ENCODE data around the gene ZC3H18.

Gene ZC3H18

GRCh38 chr16:88569985-88570690 lies at the start of gene ZC3H18:
TSS of gene ZC3H18 (plus strand) at chr16:88570403. CDS start at chr16:88577124, 6,721 bp downstream.
- peak; percentile 85 for DNase-seq

DNA sequence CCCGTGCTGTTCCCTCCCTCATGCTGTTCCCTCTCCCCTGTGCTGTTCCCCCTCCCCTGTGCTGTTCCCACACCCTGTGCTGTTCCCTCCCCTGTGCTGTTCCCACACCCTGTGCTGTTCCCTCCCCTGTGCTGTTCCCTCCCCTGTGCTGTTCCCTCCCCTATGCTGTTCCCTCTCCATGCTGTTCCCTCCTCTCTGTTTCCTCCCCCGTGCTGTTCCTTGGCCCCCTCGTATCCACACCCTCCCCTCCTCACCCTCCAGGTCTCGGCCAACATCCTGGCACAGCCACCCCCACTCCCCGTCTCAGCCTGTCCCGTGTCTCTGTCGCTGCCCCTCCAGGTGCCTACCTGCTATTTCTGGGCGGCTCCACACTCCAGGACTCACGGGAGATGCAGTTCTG lies 48.5 kb upstream of the ZC3H18 start:
- DNase-seq = no peak

DNA sequence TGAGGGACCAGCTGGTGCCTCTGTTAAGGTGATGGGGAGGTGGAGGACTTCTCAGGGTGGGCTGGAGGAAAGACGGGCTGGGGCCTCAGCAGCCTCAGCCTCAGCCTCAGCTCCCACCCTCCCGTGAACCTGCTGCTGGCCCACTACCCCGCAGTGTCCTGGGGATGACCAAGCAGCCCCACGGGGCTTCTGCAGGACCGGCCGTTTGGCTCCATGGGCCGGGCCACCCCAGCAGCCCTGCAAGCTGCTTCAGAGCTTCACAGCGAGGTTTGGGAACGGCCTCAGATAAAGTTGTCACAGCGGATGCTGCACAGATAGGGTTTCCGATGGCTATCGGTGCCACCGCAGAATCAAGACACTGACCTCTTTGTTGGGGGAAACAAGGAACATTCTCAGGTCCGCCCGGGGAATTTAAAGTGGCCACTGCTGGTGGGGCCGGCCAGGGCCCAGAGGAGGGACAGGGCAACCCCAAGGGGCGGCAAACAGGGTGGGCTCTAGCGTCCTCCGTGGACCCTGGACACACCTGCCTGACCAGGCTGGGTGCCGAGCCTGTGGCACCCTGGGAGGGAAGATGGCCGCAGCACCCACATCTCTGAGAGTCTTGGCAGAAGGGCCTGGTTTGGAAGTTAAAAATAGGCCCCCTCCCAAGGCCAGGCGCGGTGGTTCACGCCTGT lies 47.8 kb upstream of the ZC3H18 start:
- DNase-seq = no peak

- no peak for DNase-seq
Observed at GRCh38 chr16:88523309-88524161, 46.7 kb upstream of the ZC3H18 start.

- no peak for DNase-seq
Observed at GRCh38 chr16:88524274-88524972, 45.8 kb upstream of the ZC3H18 start.

GRCh38 chr16:88524973-88525662 lies 45.1 kb upstream of the ZC3H18 start:
- DNase-seq = no peak

GRCh38 chr16:88525663-88525990 lies 44.6 kb upstream of the ZC3H18 start:
- DNase-seq = no peak

DNA sequence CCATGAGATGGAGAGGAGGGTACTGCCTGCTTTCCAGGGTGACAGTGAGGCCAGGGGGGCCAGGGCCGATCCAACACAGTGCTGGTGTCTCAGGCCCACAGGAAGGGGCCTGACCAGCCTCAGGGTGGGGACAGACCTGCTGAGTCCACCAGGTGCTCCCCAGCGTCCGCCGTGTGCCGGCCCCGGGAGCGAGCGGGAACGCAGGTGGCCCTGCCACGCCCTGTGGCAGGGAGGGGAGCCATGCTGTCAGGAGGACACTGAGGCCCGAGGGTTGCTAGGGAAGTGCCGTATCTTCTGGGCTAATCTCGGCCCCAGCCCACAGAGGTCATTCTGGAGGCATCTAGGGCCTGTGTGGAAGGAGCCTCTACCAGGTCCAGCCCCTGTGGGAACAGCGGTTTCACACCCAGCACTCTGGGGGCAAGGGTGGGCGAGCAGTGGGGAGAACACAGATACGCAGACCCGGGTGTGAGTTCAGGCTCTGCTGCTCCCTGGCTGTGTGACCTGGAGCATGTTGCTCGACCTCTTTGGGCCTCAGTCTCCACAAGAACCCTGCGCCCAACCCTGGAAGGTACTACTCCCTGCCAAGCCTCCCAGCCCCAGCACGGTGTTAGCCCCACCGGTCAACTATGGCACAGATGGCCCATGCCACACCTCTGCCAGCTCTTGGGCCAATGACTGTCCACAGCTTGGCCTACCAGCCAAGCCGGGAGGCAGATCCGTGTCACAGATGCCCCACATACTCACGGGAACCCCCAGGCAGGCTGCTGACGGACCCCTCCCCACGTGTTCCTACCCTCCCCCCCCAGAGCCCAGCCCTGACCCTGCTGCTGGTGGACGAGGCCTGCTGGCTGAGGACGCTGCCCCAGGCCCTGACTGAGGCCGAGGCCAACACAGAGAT lies 43.9 kb upstream of the ZC3H18 start:
- no peak for DNase-seq

GRCh38 chr16:88526906-88527185 lies 43.4 kb upstream of the ZC3H18 start:
- no peak for DNase-seq

GRCh38 chr16:88527186-88527936 lies 42.8 kb upstream of the ZC3H18 start:
- DNase-seq = peak; percentile 7

GRCh38 chr16:88527937-88528743 lies 42.1 kb upstream of the ZC3H18 start:
- no peak for DNase-seq

DNA sequence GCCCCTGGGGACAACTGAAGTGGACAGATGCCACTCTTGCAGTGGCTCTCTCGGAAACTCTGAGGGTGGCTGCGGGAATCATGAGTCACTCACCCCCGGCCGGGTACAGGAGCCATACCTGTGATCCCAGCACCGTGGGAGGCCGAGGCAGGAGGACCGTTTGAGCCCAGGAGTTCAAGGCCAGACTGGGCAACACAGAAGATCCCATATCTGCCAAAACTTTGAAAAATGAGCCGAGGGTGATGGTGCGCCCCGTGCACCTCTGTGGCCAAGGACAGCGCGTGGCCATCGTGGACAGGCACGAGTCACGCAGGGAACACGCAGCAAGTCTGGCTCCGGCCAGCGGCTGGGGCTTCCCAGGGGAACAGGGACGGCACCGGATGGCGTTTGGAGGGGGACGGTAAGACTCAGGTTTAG lies 41.3 kb upstream of the ZC3H18 start:
- DNase-seq = no peak

DNA sequence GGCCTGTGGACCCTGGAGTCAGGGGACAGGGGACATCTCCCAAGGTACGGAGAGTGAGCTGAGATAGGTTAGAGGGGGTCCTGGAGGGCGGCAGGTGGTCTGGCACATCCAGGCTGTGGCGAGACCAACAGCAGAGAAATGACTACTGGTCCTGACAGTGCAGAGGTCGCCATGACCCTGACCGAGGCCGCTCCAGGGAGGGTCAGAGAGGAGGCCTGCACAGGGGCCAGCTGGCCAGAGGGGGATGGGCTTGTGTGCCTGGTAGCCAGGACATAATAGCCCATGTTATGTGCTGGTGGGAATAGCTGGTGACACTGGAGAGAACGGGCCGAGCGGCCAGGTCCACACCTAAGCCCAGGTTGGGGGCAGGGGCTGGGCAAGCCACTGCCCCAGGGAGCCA lies 40.6 kb upstream of the ZC3H18 start:
- DNase-seq = no peak

- no peak for DNase-seq
Observed at GRCh38 chr16:88530051-88530857, 39.9 kb upstream of the ZC3H18 start.

DNA sequence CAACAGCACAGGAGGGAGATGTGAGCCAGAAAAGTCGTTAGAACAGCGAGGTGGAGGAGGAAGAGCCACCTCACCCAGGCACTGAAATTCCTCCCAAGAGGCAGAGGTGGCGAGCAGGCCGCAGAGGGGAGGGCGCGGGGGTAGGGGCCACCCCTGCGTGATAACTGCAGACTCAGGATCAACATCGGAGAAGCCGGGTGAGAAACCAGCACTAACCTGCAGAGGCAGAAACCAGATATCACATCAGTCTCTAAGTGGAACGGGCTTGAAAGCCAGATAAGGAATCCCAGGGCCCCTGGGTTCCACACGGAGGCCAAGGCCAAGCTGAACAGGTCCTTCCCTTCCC lies 39.4 kb upstream of the ZC3H18 start:
- no peak for DNase-seq

- DNase-seq = no peak
Observed at GRCh38 chr16:88531346-88531745, 38.9 kb upstream of the ZC3H18 start.

GRCh38 chr16:88531931-88532433 lies 38.2 kb upstream of the ZC3H18 start:
- DNase-seq = no peak

DNA sequence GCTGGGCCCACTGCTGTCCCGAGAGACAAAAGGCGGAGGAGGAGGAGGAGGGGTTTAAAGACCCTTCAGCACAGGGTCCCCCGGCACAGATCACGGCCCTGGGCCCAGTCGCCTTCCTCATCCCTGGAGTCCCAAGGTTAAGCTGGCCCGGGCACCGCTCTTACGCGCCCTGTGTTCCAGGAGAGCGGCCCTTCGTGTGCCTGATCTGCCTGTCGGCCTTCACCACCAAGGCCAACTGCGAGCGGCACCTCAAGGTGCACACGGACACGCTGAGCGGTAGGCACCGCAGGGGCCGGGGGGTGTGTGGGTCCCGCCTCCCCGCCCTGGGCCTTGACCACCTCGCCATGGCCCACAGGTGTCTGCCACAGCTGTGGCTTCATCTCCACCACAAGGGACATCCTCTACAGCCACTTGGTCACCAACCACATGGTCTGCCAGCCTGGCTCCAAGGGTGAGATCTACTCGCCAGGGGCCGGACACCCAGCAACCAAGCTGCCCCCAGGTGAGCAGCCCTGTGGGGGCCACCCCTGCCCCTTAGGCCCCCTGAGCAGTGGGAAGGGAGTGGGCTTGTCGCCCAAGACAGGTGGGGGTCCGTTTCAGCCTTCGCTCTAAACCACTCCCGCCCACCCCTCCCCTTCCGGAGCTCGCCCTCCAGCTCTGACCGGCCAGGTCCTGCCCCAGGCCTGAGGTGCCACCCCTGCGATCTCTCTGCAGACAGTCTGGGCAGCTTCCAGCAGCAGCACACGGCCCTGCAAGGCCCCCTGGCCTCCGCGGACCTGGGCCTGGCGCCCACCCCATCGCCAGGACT lies 37.6 kb upstream of the ZC3H18 start:
- DNase-seq = no peak

Measured in NCI-H1105 (cell line).